DOHH2 (cell line): ENCODE measurements around the gene PPP1R12C.

Experiments
- H3F3A ChIP-seq: fragments of 200-600 bp; sonication (generic), shearing (Covaris generic); 2 replicates; pipeline ENCODE4 v1.6.0; 2016; ENCODE audit warnings: antibody characterized with exemption, mild to moderate bottlenecking; ENCODE audit not compliant: control insufficient read depth, insufficient read depth
- H3K27ac ChIP-seq: fragments of 200-600 bp; sonication (generic); 2 replicates; pipeline ENCODE4 v1.5.1; 2014; ENCODE audit warnings: low read depth, mild to moderate bottlenecking, low read length, moderate library complexity
- H3K27me3 ChIP-seq: fragments of 200-600 bp; sonication (generic); 2 replicates; pipeline ENCODE4 v1.6.1; 2014; ENCODE audit warnings: mild to moderate bottlenecking, low read length, mixed read lengths; ENCODE audit not compliant: control insufficient read depth
- H3K36me3 ChIP-seq: fragments of 200-600 bp; sonication (generic); 2 replicates; pipeline ENCODE4 v1.6.1; 2014; ENCODE audit warnings: mild to moderate bottlenecking, low read length, moderate library complexity, mixed read lengths; ENCODE audit not compliant: control insufficient read depth
- H3K4me1 ChIP-seq: fragments of 200-600 bp; sonication (generic); 2 replicates; pipeline ENCODE4 v1.6.1; 2014; ENCODE audit warnings: mild to moderate bottlenecking, low read length, mixed read lengths; ENCODE audit not compliant: control insufficient read depth
- H3K4me2 ChIP-seq: fragments of 200-600 bp; sonication (generic); 2 replicates; pipeline ENCODE4 v1.6.0; 2014; ENCODE audit warnings: mild to moderate bottlenecking, low read length, moderate library complexity
- H3K4me3 ChIP-seq: fragments of 200-600 bp; sonication (generic); 2 replicates; pipeline ENCODE4 v1.5.1; 2014; ENCODE audit warnings: mild to moderate bottlenecking, low read length, mixed read lengths
- H3K79me2 ChIP-seq: fragments of 200-600 bp; sonication (generic); 2 replicates; pipeline ENCODE4 v1.6.1; 2014; ENCODE audit warnings: mild to moderate bottlenecking, low read length, mixed read lengths; ENCODE audit not compliant: control insufficient read depth
- H3K9me2 ChIP-seq: fragments of 200-600 bp; sonication (generic); replicated peaks from 2 replicates; pipeline ENCODE4 v1.6.1; 2014; ENCODE audit warnings: mild to moderate bottlenecking, low read length, mixed read lengths; ENCODE audit not compliant: control insufficient read depth
- H3K9me3 ChIP-seq: fragments of 200-600 bp; sonication (generic); 2 replicates; pipeline ENCODE4 v1.6.1; 2014; ENCODE audit warnings: antibody characterized with exemption, low read length, mixed read lengths; ENCODE audit not compliant: control insufficient read depth, insufficient read depth
- H4K20me1 ChIP-seq: fragments of 200-600 bp; sonication (generic); 2 replicates; pipeline ENCODE4 v1.6.0; 2014; ENCODE audit warnings: low read depth, mild to moderate bottlenecking, antibody characterized with exemption, low read length, moderate library complexity; ENCODE audit not compliant: control insufficient read depth, insufficient read depth
- CTCF ChIP-seq: fragments of 200-600 bp; sonication (generic); IDR thresholded peaks from one replicate; pipeline ENCODE4 v1.5.1; 2014; ENCODE audit warnings: antibody characterized with exemption, mild to moderate bottlenecking, low read depth, low read length; ENCODE audit not compliant: poor library complexity, severe bottlenecking
- EZH2phosphoT487 ChIP-seq: fragments of 200-600 bp; sonication (generic); IDR thresholded peaks from 2 replicates; pipeline ENCODE4 v1.6.1; 2017; ENCODE audit warnings: borderline replicate concordance, mild to moderate bottlenecking, antibody characterized with exemption, low read length, moderate library complexity, mixed read lengths

PPP1R12C gene

GRCh38 chr19:55161571-55162322 lies 44.3 kb upstream of the PPP1R12C start:
- Histone ChIP-seq H3K36me3 (no peaks in the 10 kb centered on the region), H3K4me1 (peaks cover 10% of the 10 kb centered on the region), H3K4me3 (no peak overlapping the region), H3K4me2 (no peak overlapping the region), H3K27ac (no peak overlapping the region), H3K27me3 (no peaks in the 10 kb centered on the region), H3K79me2 (no peaks in the 10 kb centered on the region), H4K20me1 (no peaks in the 10 kb centered on the region), H3K9me2 (no peaks in the 10 kb centered on the region), H3F3A (no peaks in the 10 kb centered on the region), H3K9me3 (no peaks in the 10 kb centered on the region)
- TF ChIP-seq EZH2phosphoT487 (no peak), CTCF (no peak)

GRCh38 chr19:55160986-55161365 lies 43.5 kb upstream of the PPP1R12C start:
- Histone ChIP-seq H3K4me2 (peak overlapping the region; percentile 19; the same call in 1 of the 2 replicates), H3K79me2 (no peaks in the 10 kb centered on the region), H3K27me3 (no peaks in the 10 kb centered on the region), H4K20me1 (no peaks in the 10 kb centered on the region), H3K4me3 (no peak overlapping the region), H3K27ac (no peak overlapping the region), H3K4me1 (peaks cover 3% of the 10 kb centered on the region; the same call in 1 of the 2 replicates), H3K36me3 (no peaks in the 10 kb centered on the region), H3K9me3 (no peaks in the 10 kb centered on the region), H3F3A (no peaks in the 10 kb centered on the region), H3K9me2 (no peaks in the 10 kb centered on the region)
- no peak for TF ChIP-seq CTCF
- no peak for TF ChIP-seq EZH2phosphoT487

- H3K9me2 ChIP-seq: no peaks in the 10 kb centered on the region
- TF ChIP-seq CTCF (peak; percentile 96), EZH2phosphoT487 (no peak)
- H3K36me3 ChIP-seq: no peaks in the 10 kb centered on the region
- no peaks in the 10 kb centered on the region for H3K27me3 ChIP-seq
- no peaks in the 10 kb centered on the region for H3F3A ChIP-seq
- no peaks in the 10 kb centered on the region for H4K20me1 ChIP-seq
- H3K4me1 ChIP-seq: peaks cover 3% of the 10 kb centered on the region; the same call in 1 of the 2 replicates
- H3K79me2 ChIP-seq: no peaks in the 10 kb centered on the region
- H3K4me2 ChIP-seq: peak overlapping the region; percentile 19; the same call in 1 of the 2 replicates
- H3K9me3 ChIP-seq: no peaks in the 10 kb centered on the region
- no peak overlapping the region for H3K27ac ChIP-seq
- no peak overlapping the region for H3K4me3 ChIP-seq
Observed at GRCh38 chr19:55160128-55160985, 42.9 kb upstream of the PPP1R12C start.
